ENCODE results near the gene PLEKHA6. TPM values are rescaled to one million over a fixed set of nuclear protein-coding genes. Genes with fewer than 3 reads are reported as not detected.
"Not testable (repeated sequence)": the region's sequence is repeated elsewhere in the genome, so short reads cannot be mapped to it uniquely, and the experiment has no call there.

The PLEKHA6 gene
- total RNA-seq, 2 experiments from 2014 or later, result 0.77 to 0.97 TPM

DNA sequence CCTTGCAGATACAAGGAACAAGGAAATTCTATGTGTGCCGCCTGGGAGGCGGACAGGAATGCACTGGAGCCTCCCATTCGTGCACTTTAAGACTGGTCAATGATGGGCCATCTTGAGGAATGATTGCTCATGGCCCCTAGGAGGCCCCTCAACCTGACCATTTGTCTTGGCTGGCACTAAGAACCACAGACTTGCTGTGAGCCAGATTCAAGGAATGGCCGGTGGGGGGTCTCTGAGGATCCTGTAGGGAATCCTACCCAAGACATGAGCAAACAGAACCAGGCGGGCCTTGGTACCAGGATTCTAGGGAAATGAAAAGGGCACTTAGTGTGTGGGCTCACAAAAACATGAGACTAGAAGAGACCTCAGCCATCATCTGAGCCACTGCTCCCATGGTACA lies 117.8 kb downstream of the PLEKHA6 start:
- H3K27me3 Mint-ChIP-seq, result peaks cover 2% of the 10 kb centered on the region
- POLR2A ChIA-PET, result no interaction called here
- H3K4me1 Mint-ChIP-seq, result no peaks in the 10 kb centered on the region
- no peak overlapping the region for H3K4me3 Mint-ChIP-seq
- DNase-seq, result no peak
- H3K27ac Mint-ChIP-seq, result no peak overlapping the region
- no peaks in the 10 kb centered on the region for H3K9me3 Mint-ChIP-seq
- no peak for ATAC-seq (ENCODE audit: low read depth)
- H3K36me3 Mint-ChIP-seq, result no peaks in the 10 kb centered on the region

DNA sequence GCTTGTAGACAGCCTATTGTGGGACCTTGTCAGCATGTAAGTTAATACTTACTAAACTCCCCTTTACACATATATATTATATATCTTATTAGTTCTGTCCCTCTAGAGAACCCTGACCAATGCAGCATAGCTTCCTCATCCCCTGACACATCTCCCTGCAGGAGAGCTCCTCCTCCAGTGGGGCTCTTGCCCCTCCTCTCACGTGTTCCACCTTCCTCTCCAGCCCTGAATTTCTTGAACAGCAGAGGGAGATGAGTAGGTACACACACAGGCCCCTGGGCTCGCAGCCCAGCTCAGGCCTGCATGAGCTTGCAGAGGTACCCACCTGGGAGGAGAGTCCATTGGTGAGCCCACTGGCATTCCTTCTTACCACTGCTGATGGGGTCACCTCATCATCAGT lies 118.7 kb downstream of the PLEKHA6 start:
- peaks cover 2% of the 10 kb centered on the region for H3K27me3 Mint-ChIP-seq

DNA sequence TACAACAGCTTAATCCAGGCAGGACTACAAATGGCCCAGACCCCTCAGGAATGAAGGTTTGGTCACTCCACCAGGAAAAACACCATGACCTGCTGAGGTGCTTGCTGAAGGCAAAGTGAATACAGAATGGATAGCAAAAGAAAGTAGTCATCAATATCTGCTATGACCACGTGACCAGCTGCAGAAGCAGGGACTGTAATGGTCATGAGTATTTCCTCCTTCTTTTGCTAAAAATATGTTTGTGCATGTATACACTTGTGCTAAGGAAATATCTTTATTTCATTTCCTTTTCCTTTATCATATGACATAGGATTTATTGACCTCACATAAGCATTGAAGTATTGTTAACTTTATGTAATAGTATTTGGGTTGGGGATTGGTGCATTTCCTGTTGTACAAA lies 119.5 kb downstream of the PLEKHA6 start:
- Mint-ChIP-seq H3K4me3 (no peak overlapping the region), H3K36me3 (no peaks in the 10 kb centered on the region), H3K27ac (no peak overlapping the region), H3K9me3 (no peaks in the 10 kb centered on the region), H3K27me3 (peaks cover 5% of the 10 kb centered on the region), H3K4me1 (no peaks in the 10 kb centered on the region)
- DNase-seq (no peak), ATAC-seq (ENCODE audit: low read depth) (no peak)
- POLR2A ChIA-PET, result no interaction called here

More for the DNA sequence above, 118.7 kb downstream of the PLEKHA6 start:
- Mint-ChIP-seq H3K9me3 (no peaks in the 10 kb centered on the region), H3K27ac (no peak overlapping the region), H3K36me3 (no peaks in the 10 kb centered on the region), H3K4me1 (no peaks in the 10 kb centered on the region), H3K4me3 (no peak overlapping the region)
- POLR2A ChIA-PET, result no interaction called here
- ATAC-seq (ENCODE audit: low read depth) (no peak), DNase-seq (no peak)

DNA sequence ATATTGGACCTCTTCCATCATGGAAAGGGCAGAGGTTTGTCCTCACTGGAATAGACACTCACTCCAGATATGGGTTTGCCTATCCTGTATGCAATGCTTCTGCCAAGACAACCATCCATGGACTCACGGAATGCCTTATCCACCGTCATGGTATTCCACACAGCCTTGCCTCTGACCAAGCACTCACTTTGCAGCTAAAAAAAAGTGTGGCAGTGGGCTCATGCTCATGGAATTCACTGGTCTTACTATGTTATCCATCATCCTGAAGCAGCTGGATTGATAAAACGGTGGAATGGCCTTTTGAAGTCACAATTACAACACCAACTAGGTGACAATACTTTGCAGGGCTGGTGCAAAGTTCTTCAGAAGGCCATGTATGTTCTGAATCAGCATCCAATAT lies 120.3 kb downstream of the PLEKHA6 start:
- POLR2A ChIA-PET; ATAC-seq (ENCODE audit: low read depth); H3K4me3 Mint-ChIP-seq; H3K36me3 Mint-ChIP-seq; H3K27me3 Mint-ChIP-seq; DNase-seq; H3K4me1 Mint-ChIP-seq; H3K9me3 Mint-ChIP-seq; H3K27ac Mint-ChIP-seq: not testable (repeated sequence)

DNA sequence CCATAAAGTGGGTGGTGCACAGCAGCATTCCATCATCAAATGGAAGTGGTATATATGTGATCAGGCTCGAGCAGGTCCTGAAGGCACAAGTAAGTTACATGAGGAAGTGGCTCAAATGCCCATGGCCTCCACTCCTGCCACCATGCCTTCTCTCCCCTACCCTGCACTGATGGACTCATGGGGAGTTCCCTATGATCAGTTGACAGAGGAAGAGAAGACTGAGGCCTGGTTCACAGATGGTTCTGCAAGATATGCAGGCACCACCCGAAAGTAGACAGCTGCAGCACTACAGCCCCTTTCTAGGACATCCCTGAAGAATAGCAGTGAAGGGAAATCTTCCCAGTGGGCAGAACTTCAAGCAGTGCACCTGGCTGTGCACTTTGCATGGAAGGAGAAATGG lies 121.2 kb downstream of the PLEKHA6 start:
- H3K36me3 Mint-ChIP-seq, result not testable (repeated sequence)

DNA sequence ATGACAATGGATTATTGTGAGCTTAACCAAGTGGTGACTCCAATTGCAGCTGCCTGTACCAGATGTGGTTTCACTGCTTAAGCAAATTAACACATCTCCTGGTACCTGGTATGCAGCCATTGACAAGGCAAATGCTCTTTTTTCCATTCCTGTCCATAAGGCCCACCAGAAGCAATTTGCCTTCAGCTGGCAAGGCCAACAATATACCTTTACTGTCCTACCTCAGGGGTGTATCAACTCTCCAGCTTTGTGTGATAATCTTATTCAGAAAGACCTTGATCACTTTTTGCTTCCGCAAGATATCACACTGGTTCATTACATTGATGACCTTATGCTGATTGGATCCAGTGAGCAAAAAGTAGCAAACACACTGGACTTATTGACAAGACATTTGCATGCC lies 122.2 kb downstream of the PLEKHA6 start:
- H3K4me1 Mint-ChIP-seq; DNase-seq; H3K27me3 Mint-ChIP-seq; H3K36me3 Mint-ChIP-seq; H3K4me3 Mint-ChIP-seq; ATAC-seq (ENCODE audit: low read depth); H3K9me3 Mint-ChIP-seq; POLR2A ChIA-PET; H3K27ac Mint-ChIP-seq: not testable (repeated sequence)

More for the DNA sequence above, 121.2 kb downstream of the PLEKHA6 start:
- ATAC-seq (ENCODE audit: low read depth); H3K9me3 Mint-ChIP-seq; H3K4me1 Mint-ChIP-seq; POLR2A ChIA-PET; H3K27ac Mint-ChIP-seq; H3K4me3 Mint-ChIP-seq; H3K27me3 Mint-ChIP-seq; DNase-seq: not testable (repeated sequence)

DNA sequence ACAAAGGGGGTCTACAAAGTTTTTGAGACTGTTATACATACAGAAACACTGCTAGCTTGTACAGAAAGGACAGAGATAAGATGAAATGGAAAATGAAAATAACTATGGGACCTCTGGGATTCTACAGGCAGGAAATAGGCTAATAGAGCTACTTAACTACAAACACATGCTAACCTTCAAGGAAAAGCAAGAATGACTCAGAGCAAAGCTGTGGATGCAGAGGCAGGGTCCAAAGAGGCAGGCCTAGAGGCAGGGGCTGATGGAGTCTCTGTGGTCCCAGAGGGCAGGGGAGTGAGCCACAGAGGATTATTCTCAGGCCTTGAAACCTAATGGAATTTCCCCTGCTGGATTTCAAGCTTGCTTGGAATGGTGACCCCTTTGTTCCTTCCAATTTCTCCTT lies 127.2 kb downstream of the PLEKHA6 start:
- Mint-ChIP-seq H3K36me3 (no peaks in the 10 kb centered on the region), H3K27me3 (peaks cover 4% of the 10 kb centered on the region), H3K4me1 (no peaks in the 10 kb centered on the region), H3K9me3 (no peaks in the 10 kb centered on the region), H3K4me3 (no peak overlapping the region), H3K27ac (no peak overlapping the region)
- no peak for ATAC-seq (ENCODE audit: low read depth)
- POLR2A ChIA-PET, result interaction anchor here (0.6 kb wide), 1 partner anchor 36 kb away, joined by 3 read pairs; no protein-coding TSS in a partner anchor
- DNase-seq, result no peak

DNA sequence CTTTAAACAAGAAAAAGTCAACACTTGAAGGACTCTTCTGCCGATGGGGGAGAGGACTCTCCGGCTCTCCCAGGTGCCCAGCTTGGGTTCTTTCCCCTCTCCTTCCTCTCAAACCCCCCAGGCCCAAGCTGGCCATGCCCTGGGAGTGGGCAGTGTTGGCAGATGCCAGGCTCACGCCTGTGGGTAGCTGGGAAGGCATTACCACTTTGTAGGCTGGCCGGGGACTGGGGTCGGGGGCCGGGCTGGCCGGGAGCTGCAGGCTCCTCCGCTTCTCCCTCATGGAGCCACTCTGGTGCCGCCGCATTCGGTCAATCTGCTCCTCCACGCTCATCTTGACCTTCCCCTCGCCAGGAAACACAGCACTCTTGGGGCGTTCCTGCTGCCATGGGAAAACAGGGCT lies 129.5 kb downstream of the PLEKHA6 start:
- peaks cover 2% of the 10 kb centered on the region for H3K27me3 Mint-ChIP-seq
- DNase-seq (no peak), ATAC-seq (ENCODE audit: low read depth) (no peak)
- H3K4me3 Mint-ChIP-seq, result no peak overlapping the region
- no peaks in the 10 kb centered on the region for H3K4me1 Mint-ChIP-seq
- H3K9me3 Mint-ChIP-seq, result no peaks in the 10 kb centered on the region
- H3K27ac Mint-ChIP-seq, result no peak overlapping the region
- H3K36me3 Mint-ChIP-seq, result no peaks in the 10 kb centered on the region
- POLR2A ChIA-PET, result no interaction called here

DNA sequence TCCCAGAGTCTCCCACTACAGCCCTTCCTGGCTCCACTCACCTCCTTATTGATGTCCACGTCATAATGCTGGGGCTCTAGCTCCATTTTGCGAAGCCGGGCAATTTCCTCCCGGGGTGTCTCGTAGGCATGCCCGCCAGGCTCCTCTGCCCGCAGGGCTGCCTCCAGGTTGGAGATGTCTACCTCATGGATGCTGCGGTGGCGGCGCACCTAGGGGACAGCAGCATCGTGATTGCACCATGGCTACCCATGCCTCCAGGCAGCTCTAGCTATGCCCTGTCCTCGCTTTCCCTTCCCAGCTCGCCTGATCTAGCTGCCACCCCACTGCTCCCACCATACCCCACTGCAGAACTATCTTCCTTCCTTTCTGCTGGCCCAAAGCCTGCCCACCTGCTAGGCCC lies 130.8 kb downstream of the PLEKHA6 start:
- POLR2A ChIA-PET, result no interaction called here
- Mint-ChIP-seq H3K27me3 (peaks cover 2% of the 10 kb centered on the region), H3K4me1 (no peaks in the 10 kb centered on the region)

DNA sequence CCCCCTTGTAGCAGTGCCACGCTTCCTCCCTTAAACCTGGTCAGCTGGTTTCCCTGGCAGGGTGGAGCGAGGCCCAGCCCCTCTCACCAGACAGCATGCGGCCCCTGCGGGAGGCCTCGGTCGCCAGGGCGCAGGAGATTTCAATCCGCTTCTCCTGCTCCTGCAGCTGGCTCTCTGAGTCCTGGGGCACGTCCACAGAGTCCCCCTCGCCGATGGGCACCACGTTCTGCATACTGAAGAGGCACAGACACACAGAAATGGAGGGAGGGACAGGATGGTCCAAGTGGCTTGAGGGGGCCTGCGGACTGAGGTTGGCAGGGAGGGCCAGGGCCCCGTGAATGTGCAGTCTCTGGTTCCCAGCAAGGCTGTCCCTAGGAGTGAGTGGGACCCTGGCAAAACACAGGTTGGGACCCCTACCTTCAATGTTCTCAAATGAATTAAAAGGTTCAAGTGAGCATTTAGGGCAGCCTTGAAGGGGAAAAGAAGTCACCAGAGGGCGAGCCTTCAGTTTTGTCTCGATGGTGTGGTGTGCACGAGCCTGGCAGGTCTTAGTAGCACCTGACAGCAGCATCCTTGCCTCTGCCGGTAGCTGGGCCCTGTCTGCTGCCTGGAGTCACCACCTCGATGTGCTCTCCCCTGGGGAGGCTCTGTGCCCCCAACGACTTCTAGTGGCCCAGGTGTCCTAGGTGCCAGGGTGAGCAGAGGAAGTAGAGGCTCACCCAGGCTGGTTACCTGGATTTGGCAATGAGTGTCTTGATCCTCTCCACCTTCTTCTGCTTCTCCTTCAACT lies 131.5 kb downstream of the PLEKHA6 start:
- no peak overlapping the region for H3K27ac Mint-ChIP-seq
- no peaks in the 10 kb centered on the region for H3K4me1 Mint-ChIP-seq
- no peaks in the 10 kb centered on the region for H3K36me3 Mint-ChIP-seq
- H3K27me3 Mint-ChIP-seq, result no peaks in the 10 kb centered on the region
- DNase-seq (no peak), ATAC-seq (ENCODE audit: low read depth) (no peak)
- POLR2A ChIA-PET, result no interaction called here
- H3K9me3 Mint-ChIP-seq, result no peaks in the 10 kb centered on the region
- H3K4me3 Mint-ChIP-seq, result no peak overlapping the region

More for the DNA sequence above, 130.8 kb downstream of the PLEKHA6 start:
- DNase-seq, result no peak
- H3K27ac Mint-ChIP-seq, result no peak overlapping the region
- H3K36me3 Mint-ChIP-seq, result no peaks in the 10 kb centered on the region
- no peak for ATAC-seq (ENCODE audit: low read depth)
- H3K4me3 Mint-ChIP-seq, result no peak overlapping the region
- no peaks in the 10 kb centered on the region for H3K9me3 Mint-ChIP-seq

DNA sequence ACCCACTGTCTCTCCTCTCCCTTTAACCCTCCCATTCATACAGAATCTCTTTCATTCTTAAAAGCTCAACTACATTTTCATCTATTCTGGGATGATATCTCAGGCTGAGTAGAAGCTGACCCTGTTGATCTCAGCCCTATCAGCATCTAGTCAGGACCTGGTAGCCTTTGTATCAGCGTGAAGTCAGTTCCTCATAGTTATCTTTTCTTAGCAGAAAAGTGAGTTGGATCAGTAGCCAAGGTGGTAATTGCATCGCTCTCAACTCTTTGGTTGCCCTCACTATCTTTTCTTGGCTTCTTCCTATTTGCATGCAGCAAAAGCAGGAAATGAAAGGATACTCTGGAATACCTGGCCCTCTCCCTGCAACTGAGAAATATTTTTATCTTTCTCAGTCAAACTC lies 132.4 kb downstream of the PLEKHA6 start:
- Mint-ChIP-seq H3K4me1 (no peaks in the 10 kb centered on the region), H3K4me3 (no peak overlapping the region), H3K27me3 (no peaks in the 10 kb centered on the region), H3K36me3 (no peaks in the 10 kb centered on the region), H3K27ac (no peak overlapping the region), H3K9me3 (no peaks in the 10 kb centered on the region)
- ATAC-seq (ENCODE audit: low read depth) (no peak), DNase-seq (no peak)
- POLR2A ChIA-PET, result no interaction called here

DNA sequence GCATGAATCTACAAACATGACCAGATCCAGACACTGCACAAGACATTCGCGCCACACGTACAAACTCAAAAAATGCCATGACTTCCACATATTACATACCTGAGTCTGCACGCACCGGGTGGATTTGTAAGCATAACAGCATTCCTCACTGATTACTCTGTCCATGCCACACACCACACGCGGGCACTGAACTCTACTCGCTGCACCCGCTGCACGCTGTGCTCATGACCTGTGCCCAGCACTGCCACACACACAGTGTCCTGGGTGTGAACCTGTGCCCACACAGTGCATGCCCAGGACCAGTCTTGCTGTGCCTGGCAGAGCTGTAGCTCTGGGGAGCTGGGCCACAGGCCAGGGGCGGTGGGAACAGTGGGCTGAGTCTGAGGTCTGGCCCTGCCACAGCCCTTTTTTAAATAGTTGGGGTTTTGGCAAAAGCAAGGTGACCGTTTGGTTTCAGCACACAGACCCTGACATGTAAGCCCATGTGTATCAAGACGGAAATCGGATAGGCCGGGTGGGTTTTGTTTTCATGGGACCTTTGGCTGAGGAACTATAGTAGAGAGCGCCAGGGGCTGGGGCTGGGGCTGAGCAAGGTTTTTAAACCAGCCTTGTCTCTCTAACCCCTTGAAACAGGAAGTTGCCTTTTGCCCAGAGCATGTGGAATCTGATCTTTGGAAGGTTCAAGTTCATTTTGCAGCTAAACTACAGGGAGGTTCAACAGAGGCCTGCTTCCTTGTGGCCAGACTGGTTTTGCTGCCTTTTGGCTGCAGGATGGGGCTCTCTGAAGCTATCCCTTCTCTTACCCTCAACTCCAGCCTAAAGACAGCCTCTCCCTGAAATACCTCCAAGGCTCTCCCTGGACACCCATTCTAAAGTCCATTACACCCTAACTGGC lies 133.6 kb downstream of the PLEKHA6 start:
- H3K27me3 Mint-ChIP-seq, result no peaks in the 10 kb centered on the region
- ATAC-seq (ENCODE audit: low read depth), result no peak
- DNase-seq, result no peak
- no peaks in the 10 kb centered on the region for H3K9me3 Mint-ChIP-seq
- H3K36me3 Mint-ChIP-seq, result no peaks in the 10 kb centered on the region
- POLR2A ChIA-PET, result no interaction called here
- H3K27ac Mint-ChIP-seq, result no peak overlapping the region
- H3K4me3 Mint-ChIP-seq, result no peak overlapping the region
- H3K4me1 Mint-ChIP-seq, result no peaks in the 10 kb centered on the region

DNA sequence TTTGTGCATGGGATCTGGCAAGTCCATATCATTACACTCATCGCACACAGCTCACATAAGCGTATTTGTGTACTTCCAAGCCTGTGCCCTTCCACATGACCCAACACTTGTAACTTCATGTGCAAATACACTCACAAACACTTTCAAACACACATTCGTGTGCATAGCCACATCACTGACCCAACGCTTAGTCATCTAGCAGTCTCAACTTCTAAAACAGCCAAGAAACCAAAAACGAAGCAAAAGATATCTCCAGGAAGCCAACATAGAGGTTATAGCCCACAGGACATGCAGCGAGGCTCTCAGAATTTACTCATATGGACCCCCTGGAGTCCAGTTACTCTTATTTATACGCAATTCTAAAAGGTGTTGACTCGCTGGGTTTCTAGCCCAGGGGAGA lies 135.1 kb downstream of the PLEKHA6 start:
- H3K4me1 Mint-ChIP-seq, result no peaks in the 10 kb centered on the region
- no peaks in the 10 kb centered on the region for H3K36me3 Mint-ChIP-seq
- DNase-seq (no peak), ATAC-seq (ENCODE audit: low read depth) (no peak)
- no peaks in the 10 kb centered on the region for H3K9me3 Mint-ChIP-seq
- H3K4me3 Mint-ChIP-seq, result no peak overlapping the region
- POLR2A ChIA-PET, result no interaction called here
- no peaks in the 10 kb centered on the region for H3K27me3 Mint-ChIP-seq
- H3K27ac Mint-ChIP-seq, result no peak overlapping the region
